Left colon (tissue), 2 donors: ENCODE measurements around the gene YARS2. TPM values are rescaled to one million over a fixed set of nuclear protein-coding genes. Genes with fewer than 3 reads are reported as not detected.
A peak's percentile ranks its signal among the peaks of the same experiment; 100 is the strongest.
"Not testable (repeated sequence)": the region's sequence is repeated elsewhere in the genome, so short reads cannot be mapped to it uniquely, and the experiment has no call there.

Experiments used
- ATAC-seq: fragments of 200-7000 bp; cut with Tn5 transposase; one replicate; pipeline ENCODE4 v1.9.1; 2020; ENCODE audit warnings: mild to moderate bottlenecking, moderate library complexity
- DNase-seq, 2 donors: peaks; one replicate each; pipeline ENCODE4 v3.0.0-alpha.2; 2020
- intact Hi-C, 2 donors: fragments of 100-400 bp; cut with DNase I in 1 of 2; cut with micrococcal nuclease in 1 of 2; formaldehyde crosslinking; loops; one replicate each; pipeline versions ENCODE4 v1.11.2 to v1.14.0; 2022; cut with DNase I, micrococcal nuclease
- total RNA-seq, 2 donors: library from RNA; stranded (reverse); fragmentation: NEBNext Ultra II Directional; extraction: Animal tissue kit (Norgen Biotek cat#: 25700); gene quantifications; one replicate each; pipeline ENCODE4 v1.2.1, GENCODE V29; 2021
- donor health status: DM: no; HTN: no; CAD: no.
- donor health status: DM: yes; HTN: yes; CAD: no.

The YARS2 gene
- total RNA-seq, 2 donors from 2014 or later, result 13.4 to 14.9 TPM

- DNase-seq, result no peak
- ATAC-seq, result no peak
- intact Hi-C loops, result loop anchor here in 1 of 2 donors (5.0 kb wide), 1 partner anchor 1266 kb away; the partner anchor contains the start of gene ALG10
Observed at GRCh38 chr12:32756476-32757066, 874 bp upstream of the YARS2 start.

- ATAC-seq (peak; percentile 72), DNase-seq (peak; percentile 82 to 86)
- intact Hi-C loops, result loop anchor here in 1 of 2 donors (5.0 kb wide), 1 partner anchor 1267 kb away; the partner anchor contains the start of gene ALG10
Observed at GRCh38 chr12:32755051-32755653, 545 bp downstream of the YARS2 start.

GRCh38 chr12:32754111-32754510 lies 1.6 kb downstream of the YARS2 start:
- DNase-seq (no peak), ATAC-seq (no peak)
- intact Hi-C loops, result no loop called here

DNA sequence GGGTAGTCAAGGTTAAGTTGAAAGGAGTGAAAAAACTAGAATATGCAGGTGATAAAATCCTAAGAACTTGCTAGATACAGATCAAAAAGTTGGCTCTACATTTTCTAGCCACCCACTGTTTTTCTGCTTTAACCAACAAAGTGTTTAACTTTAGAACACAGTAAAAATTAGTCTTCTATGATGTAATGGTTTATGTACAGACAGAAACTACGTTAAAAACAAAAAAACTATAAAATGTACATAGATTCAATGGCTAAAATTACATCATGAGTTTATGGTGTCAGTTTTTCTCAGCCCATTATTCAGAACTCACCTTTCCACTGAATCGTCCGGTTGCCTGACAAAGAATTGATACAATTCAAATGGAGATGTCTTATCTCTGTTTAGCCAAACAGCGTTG lies 2.1 kb downstream of the YARS2 start:
- ATAC-seq (no peak), DNase-seq (no peak)
- intact Hi-C loops, result no loop called here

DNA sequence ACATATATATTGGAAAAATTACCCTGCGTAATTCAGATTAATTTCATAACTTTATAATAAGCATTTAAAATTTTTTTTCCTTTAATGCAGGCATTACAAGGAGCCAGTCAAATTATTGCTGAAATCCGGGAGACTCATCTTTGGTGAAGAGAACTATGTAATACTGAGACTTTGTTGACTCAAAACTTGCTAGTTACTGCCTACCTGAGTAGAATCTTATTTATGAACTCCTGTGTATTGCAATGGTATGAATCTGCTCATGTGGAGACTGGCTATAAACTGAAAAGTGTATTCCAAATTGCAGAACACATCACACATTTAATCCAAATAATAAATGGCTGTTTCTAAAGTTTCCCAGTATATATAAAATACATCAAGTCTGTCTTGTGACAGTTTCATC lies 12.4 kb downstream of the YARS2 start:
- intact Hi-C loops, result no loop called here
- no peak for ATAC-seq
- DNase-seq, result no peak

GRCh38 chr12:32742133-32742532 lies 13.6 kb downstream of the YARS2 start:
- ATAC-seq, result no peak
- intact Hi-C loops, result no loop called here
- DNase-seq, result no peak

GRCh38 chr12:32739279-32739678 lies 16.4 kb downstream of the YARS2 start:
- DNase-seq (no peak), ATAC-seq (no peak)
- intact Hi-C loops, result no loop called here

DNA sequence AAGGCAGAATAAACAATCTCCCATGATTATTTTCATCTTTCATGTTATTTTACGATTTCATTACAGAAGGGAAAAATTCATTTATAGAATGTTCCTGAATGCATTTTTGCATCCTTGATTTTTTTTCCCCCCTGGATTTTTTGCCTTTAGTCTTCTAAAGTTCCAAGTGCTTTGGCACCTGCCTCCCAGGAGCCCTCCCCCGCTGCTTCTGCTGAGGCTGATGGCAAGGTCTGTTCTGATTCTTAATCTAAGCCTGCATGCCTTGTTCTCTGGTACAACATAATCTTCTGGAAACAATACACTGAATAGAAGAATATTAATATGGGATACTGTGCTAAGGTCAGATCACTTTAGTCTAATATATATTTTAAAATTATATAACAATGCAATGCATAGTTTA lies 18.0 kb downstream of the YARS2 start:
- intact Hi-C loops, result no loop called here
- ATAC-seq, result no peak
- no peak for DNase-seq

GRCh38 chr12:32736445-32736844 lies 19.3 kb downstream of the YARS2 start:
- no peak for DNase-seq
- ATAC-seq, result peak; percentile 90
- intact Hi-C loops, result no loop called here

GRCh38 chr12:32734952-32735351 lies 20.7 kb downstream of the YARS2 start:
- intact Hi-C loops, result no loop called here
- ATAC-seq (no peak), DNase-seq (no peak)

- ATAC-seq (no peak), DNase-seq (no peak)
- intact Hi-C loops, result no loop called here
Observed at GRCh38 chr12:32727237-32727636, 28.5 kb downstream of the YARS2 start.

DNA sequence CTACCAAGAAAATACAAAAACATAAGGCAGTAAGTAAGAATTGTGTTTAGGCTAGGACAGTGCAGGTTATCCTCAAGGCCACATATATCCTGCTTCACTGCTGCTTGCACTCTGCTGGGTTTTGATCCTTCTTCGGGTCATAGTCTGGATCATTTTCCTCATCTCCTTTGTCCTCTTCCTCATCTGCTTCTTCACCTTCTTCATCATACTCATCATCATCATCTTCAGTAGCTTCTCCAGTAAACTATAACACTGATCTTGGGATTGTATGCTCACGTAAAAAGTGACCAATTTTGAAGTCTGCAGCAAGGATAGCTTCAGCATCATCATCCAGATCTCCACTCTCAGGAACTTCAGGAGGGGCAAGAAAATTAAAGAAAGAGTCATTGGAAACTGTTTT lies 29.4 kb downstream of the YARS2 start:
- no peak for ATAC-seq
- intact Hi-C loops, result no loop called here
- DNase-seq, result no peak

- intact Hi-C loops, DNase-seq, ATAC-seq: not testable (repeated sequence)
Observed at GRCh38 chr12:32725308-32725707, 30.4 kb downstream of the YARS2 start.

GRCh38 chr12:32718926-32719325 lies 36.8 kb downstream of the YARS2 start:
- intact Hi-C loops, result no loop called here
- ATAC-seq, result no peak
- no peak for DNase-seq

- DNase-seq, result peak in 1 of 2 donors; percentile 44
- intact Hi-C loops, result no loop called here
- peak; percentile 56 for ATAC-seq
Observed at GRCh38 chr12:32714772-32715171, 40.9 kb downstream of the YARS2 start.

GRCh38 chr12:32708926-32709325 lies 46.8 kb downstream of the YARS2 start:
- intact Hi-C loops, result no loop called here
- no peak for DNase-seq
- no peak for ATAC-seq

- no peak for ATAC-seq
- DNase-seq, result no peak
- intact Hi-C loops, result no loop called here
Observed at GRCh38 chr12:32706335-32707024, 49.2 kb downstream of the YARS2 start.

- ATAC-seq, result no peak
- intact Hi-C loops, result no loop called here
Observed at GRCh38 chr12:32705783-32706182, 49.9 kb downstream of the YARS2 start.

GRCh38 chr12:32702946-32703345 lies 52.8 kb downstream of the YARS2 start:
- DNase-seq, result no peak
- intact Hi-C loops, result no loop called here
- no peak for ATAC-seq

More at GRCh38 chr12:32705783-32706182, 49.9 kb downstream of the YARS2 start:
- DNase-seq, result no peak

GRCh38 chr12:32702473-32702872 lies 53.2 kb downstream of the YARS2 start:
- intact Hi-C loops, result no loop called here
- no peak for DNase-seq
- no peak for ATAC-seq
